Measurements from ENCODE around the gene NKAPD1. TPM values are rescaled to one million over a fixed set of nuclear protein-coding genes. Genes with fewer than 3 reads are reported as not detected.

NKAPD1 gene
- total RNA-seq, 1 donor from 2014 or later: 27.7 TPM

DNA sequence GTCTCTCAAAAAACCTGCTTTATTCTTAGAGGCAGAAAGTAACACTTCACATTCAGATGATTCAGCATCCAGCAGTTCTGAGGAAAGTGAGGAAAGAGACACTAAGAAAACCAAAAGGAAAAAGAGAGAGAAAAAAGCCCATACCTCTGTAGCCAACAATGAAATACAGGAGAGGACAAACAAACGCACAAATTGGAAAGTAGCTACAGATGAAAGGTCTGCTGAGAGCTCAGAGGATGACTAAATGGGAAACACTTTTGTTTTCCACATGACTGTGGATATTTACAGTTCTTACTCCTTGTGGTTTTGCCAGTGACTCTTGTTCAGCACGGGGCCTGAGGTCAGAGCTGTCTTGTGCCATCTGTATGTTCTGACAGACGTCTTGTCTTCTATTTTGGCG lies 8.6 kb downstream of the NKAPD1 start:
- Mint-ChIP-seq H3K9me3 (ENCODE audit: unreplicated experiment) (no peaks in the 10 kb centered on the region), H3K27me3 (ENCODE audit: low read depth, unreplicated experiment) (no peaks in the 10 kb centered on the region), H3K36me3 (ENCODE audit: low read depth, unreplicated experiment) (peaks cover 19% of the 10 kb centered on the region), H3K27ac (ENCODE audit: unreplicated experiment) (peak overlapping the region; percentile 91), H3K4me3 (ENCODE audit: unreplicated experiment) (peak overlapping the region; percentile 11), H3K4me1 (ENCODE audit: low read depth, unreplicated experiment) (peaks cover 22% of the 10 kb centered on the region)
- Histone ChIP-seq H3K4me2 (ENCODE audit: low read length) (peak overlapping the region; percentile 30), H3K4me1 (ENCODE audit: insufficient read depth, low read length) (peaks cover 17% of the 10 kb centered on the region), H2AFZ (ENCODE audit: low read depth, low read length) (no peak overlapping the region), H3K36me3 (ENCODE audit: insufficient read depth, low read length) (peaks cover 53% of the 10 kb centered on the region), H3K9ac (ENCODE audit: low read length) (peak overlapping the region; percentile 75), H3K9me3 (ENCODE audit: insufficient read depth, low read depth, low read length) (no peaks in the 10 kb centered on the region), H3K27me3 (ENCODE audit: insufficient read depth, low read length) (no peaks in the 10 kb centered on the region), H3K27ac (ENCODE audit: low read depth, low read length) (peak overlapping the region; percentile 80), H4K20me1 (ENCODE audit: insufficient read depth, low read length) (peaks cover 16% of the 10 kb centered on the region), H3K79me2 (ENCODE audit: insufficient read depth, low read length) (peaks cover 44% of the 10 kb centered on the region), H3K4me3 (ENCODE audit: insufficient read depth, low read depth, low read length) (no peak overlapping the region)
- no peak for FAIRE-seq
- DNase-seq (ENCODE audit: low read depth): peak; percentile 53
- no peak for TF ChIP-seq EZH2 (IDR thresholded peaks at IDR 0.05; ENCODE audit: insufficient read depth, low read length)
- TF ChIP-seq, protein P1, sequence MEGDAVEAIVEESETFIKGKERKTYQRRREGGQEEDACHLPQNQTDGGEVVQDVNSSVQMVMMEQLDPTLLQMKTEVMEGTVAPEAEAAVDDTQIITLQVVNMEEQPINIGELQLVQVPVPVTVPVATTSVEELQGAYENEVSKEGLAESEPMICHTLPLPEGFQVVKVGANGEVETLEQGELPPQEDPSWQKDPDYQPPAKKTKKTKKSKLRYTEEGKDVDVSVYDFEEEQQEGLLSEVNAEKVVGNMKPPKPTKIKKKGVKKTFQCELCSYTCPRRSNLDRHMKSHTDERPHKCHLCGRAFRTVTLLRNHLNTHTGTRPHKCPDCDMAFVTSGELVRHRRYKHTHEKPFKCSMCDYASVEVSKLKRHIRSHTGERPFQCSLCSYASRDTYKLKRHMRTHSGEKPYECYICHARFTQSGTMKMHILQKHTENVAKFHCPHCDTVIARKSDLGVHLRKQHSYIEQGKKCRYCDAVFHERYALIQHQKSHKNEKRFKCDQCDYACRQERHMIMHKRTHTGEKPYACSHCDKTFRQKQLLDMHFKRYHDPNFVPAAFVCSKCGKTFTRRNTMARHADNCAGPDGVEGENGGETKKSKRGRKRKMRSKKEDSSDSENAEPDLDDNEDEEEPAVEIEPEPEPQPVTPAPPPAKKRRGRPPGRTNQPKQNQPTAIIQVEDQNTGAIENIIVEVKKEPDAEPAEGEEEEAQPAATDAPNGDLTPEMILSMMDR (IDR thresholded peaks at IDR 0.05; ENCODE audit: insufficient read depth, low read depth, low read length): no peak

DNA sequence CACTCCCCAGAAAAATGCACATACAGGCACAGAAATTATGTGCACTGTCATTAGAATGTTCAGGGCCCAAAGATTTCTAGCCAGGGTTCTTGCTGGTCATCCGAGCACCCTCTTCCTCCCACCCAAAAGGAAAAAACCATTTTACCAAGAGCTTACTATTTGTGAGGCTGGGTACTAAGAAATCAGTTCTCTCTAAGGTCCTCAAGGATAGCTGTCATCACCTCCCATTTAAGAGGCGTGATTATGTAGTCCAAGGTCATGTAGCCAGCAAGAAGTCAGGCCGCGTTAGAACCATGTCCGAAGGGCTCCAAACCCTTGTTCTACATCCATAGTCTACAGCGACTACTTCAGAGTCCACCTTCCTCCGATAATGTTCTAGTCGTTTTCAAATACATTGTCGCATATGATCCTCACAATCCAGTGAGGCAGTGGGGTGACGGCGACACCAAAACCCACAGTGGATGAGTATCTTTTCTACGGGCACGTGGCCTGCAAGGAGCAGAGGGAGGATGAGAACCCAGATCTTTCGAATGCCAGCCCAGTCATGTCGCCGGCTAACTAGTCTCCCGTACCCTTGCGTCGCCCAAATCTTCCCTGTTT lies 11.8 kb downstream of the NKAPD1 start:
- peaks cover 20% of the 10 kb centered on the region for H3K36me3 Mint-ChIP-seq (ENCODE audit: low read depth, unreplicated experiment)
- no peaks in the 10 kb centered on the region for H3K27me3 ChIP-seq (ENCODE audit: insufficient read depth, low read length)
- H3K9me3 Mint-ChIP-seq (ENCODE audit: unreplicated experiment): no peaks in the 10 kb centered on the region
- H3K4me3 ChIP-seq (ENCODE audit: insufficient read depth, low read depth, low read length): peak overlapping the region; percentile 98
- peaks cover 16% of the 10 kb centered on the region for H4K20me1 ChIP-seq (ENCODE audit: insufficient read depth, low read length)
- peaks cover 61% of the 10 kb centered on the region for H3K79me2 ChIP-seq (ENCODE audit: insufficient read depth, low read length)
- H3K4me1 Mint-ChIP-seq (ENCODE audit: low read depth, unreplicated experiment): peaks cover 24% of the 10 kb centered on the region
- DNase-seq (ENCODE audit: low read depth) (no peak), FAIRE-seq (no peak)
- H3K4me3 Mint-ChIP-seq (ENCODE audit: unreplicated experiment): peak overlapping the region; percentile 98
- H2AFZ ChIP-seq (ENCODE audit: low read depth, low read length): peak overlapping the region; percentile 92
- H3K9me3 ChIP-seq (ENCODE audit: insufficient read depth, low read depth, low read length): no peaks in the 10 kb centered on the region
- TF ChIP-seq, protein P1 (IDR thresholded peaks at IDR 0.05; ENCODE audit: insufficient read depth, low read depth, low read length): no peak
- TF ChIP-seq EZH2 (IDR thresholded peaks at IDR 0.05; ENCODE audit: insufficient read depth, low read length): no peak
- peak overlapping the region; percentile 75 for H3K27ac ChIP-seq (ENCODE audit: low read depth, low read length)
- peak overlapping the region; percentile 95 for H3K9ac ChIP-seq (ENCODE audit: low read length)
- no peaks in the 10 kb centered on the region for H3K27me3 Mint-ChIP-seq (ENCODE audit: low read depth, unreplicated experiment)
- H3K27ac Mint-ChIP-seq (ENCODE audit: unreplicated experiment): peak overlapping the region; percentile 94
- peak overlapping the region; percentile 93 for H3K4me2 ChIP-seq (ENCODE audit: low read length)
- peaks cover 40% of the 10 kb centered on the region for H3K36me3 ChIP-seq (ENCODE audit: insufficient read depth, low read length)
- H3K4me1 ChIP-seq (ENCODE audit: insufficient read depth, low read length): peaks cover 17% of the 10 kb centered on the region
